ENCODE results near the gene FADS3.

DNA sequence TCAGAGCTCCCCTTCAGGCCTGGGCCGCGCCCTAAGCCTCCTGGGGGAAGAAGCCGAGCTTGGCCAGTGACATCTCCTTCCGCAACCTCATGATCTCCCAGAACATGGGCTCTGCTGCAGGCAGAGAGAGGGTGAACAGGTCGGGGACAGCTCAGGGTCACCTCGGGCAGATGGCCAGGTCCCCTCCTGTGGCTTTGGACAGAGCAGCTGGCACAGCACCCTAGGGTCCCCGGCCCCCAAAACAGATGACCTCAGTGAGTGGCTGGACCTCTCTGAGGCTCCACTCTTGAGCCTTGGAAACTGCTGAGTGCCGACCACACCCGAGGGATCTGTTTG is 6.9 kb upstream of the FADS3 start:
- TF ChIP-seq, protein P1, sequence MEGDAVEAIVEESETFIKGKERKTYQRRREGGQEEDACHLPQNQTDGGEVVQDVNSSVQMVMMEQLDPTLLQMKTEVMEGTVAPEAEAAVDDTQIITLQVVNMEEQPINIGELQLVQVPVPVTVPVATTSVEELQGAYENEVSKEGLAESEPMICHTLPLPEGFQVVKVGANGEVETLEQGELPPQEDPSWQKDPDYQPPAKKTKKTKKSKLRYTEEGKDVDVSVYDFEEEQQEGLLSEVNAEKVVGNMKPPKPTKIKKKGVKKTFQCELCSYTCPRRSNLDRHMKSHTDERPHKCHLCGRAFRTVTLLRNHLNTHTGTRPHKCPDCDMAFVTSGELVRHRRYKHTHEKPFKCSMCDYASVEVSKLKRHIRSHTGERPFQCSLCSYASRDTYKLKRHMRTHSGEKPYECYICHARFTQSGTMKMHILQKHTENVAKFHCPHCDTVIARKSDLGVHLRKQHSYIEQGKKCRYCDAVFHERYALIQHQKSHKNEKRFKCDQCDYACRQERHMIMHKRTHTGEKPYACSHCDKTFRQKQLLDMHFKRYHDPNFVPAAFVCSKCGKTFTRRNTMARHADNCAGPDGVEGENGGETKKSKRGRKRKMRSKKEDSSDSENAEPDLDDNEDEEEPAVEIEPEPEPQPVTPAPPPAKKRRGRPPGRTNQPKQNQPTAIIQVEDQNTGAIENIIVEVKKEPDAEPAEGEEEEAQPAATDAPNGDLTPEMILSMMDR (IDR thresholded peaks at IDR 0.05) = no peak
- no peak for TF ChIP-seq EZH2phosphoT487 (IDR thresholded peaks at IDR 0.05)
- TF ChIP-seq EZH2 (IDR thresholded peaks at IDR 0.05) = no peak
